ENCODE results near the gene SOD3. TPM values are rescaled to one million over a fixed set of nuclear protein-coding genes. Genes with fewer than 3 reads are reported as not detected.

SOD3 gene
- total RNA-seq, 1 experiment from 2014 or later, result 10.7 TPM

GRCh38 chr4:24837336-24837735 lies 42.0 kb downstream of the SOD3 start:
- Histone ChIP-seq H3K4me2 (ENCODE audit: low read length) (no peak overlapping the region), H4K20me1 (ENCODE audit: low read length) (no peaks in the 10 kb centered on the region), H3K9me2 (replicated peaks; ENCODE audit: low read length) (no peaks in the 10 kb centered on the region), H2AFZ (ENCODE audit: low read length) (no peak overlapping the region), H3K36me3 (ENCODE audit: low read depth, low read length) (peaks cover 6% of the 10 kb centered on the region; the same call in 1 of the 2 replicates), H3F3A (ENCODE audit: low read length, unreplicated experiment) (no peaks in the 10 kb centered on the region), H3K9me3 (ENCODE audit: low read length) (0 out of 2 replicates have a peak, but pooled peaks cover 6% of the 10 kb centered on the region), H3K79me2 (ENCODE audit: low read length) (no peaks in the 10 kb centered on the region), H3K4me1 (ENCODE audit: insufficient read depth, low read length) (peaks cover 19% of the 10 kb centered on the region), H3K27ac (ENCODE audit: low read length) (no peak overlapping the region), H3K4me3 (ENCODE audit: low read length) (no peak overlapping the region), H3K9ac (ENCODE audit: low read length) (no peak overlapping the region), H3K27me3 (ENCODE audit: low read length) (no peaks in the 10 kb centered on the region)
- POLR2A ChIA-PET (ENCODE audit: unreplicated experiment), result no interaction called here
- BruUV-seq (replicated peaks), result no TSS peak
- CTCF ChIA-PET, result no interaction called here
- ATAC-seq (no peak), DNase-seq (no peak)
- TF ChIP-seq EZH2phosphoT487 (IDR thresholded peaks at IDR 0.05; ENCODE audit: borderline replicate concordance, low read length) (no peak), EZH2 (IDR thresholded peaks at IDR 0.05; ENCODE audit: low read length, unreplicated experiment) (no peak), CTCF (conservative IDR thresholded peaks at IDR 0.05; ENCODE audit: low read depth, low read length) (no peak)
- intact Hi-C loops (cut with micrococcal nuclease), result no loop called here

- no peaks in the 10 kb centered on the region for H4K20me1 ChIP-seq (ENCODE audit: low read length)
- DNase-seq (no peak), ATAC-seq (no peak)
- peaks cover 6% of the 10 kb centered on the region; the same call in 1 of the 2 replicates for H3K36me3 ChIP-seq (ENCODE audit: low read depth, low read length)
- H3K4me1 ChIP-seq (ENCODE audit: insufficient read depth, low read length), result peaks cover 19% of the 10 kb centered on the region
- intact Hi-C loops (cut with micrococcal nuclease), result no loop called here
- no peak overlapping the region for H3K4me2 ChIP-seq (ENCODE audit: low read length)
- no peak overlapping the region for H3K4me3 ChIP-seq (ENCODE audit: low read length)
- no peaks in the 10 kb centered on the region for H3F3A ChIP-seq (ENCODE audit: low read length, unreplicated experiment)
- ChIA-PET POLR2A (ENCODE audit: unreplicated experiment) (no interaction called here), CTCF (no interaction called here)
- no TSS peak for BruUV-seq (replicated peaks)
- H3K9me2 ChIP-seq (replicated peaks; ENCODE audit: low read length), result no peaks in the 10 kb centered on the region
- H2AFZ ChIP-seq (ENCODE audit: low read length), result no peak overlapping the region
- no peak overlapping the region for H3K27ac ChIP-seq (ENCODE audit: low read length)
- H3K9me3 ChIP-seq (ENCODE audit: low read length), result 0 out of 2 replicates have a peak, but pooled peaks cover 6% of the 10 kb centered on the region
- no peak for TF ChIP-seq EZH2phosphoT487 (IDR thresholded peaks at IDR 0.05; ENCODE audit: borderline replicate concordance, low read length)
- no peak for TF ChIP-seq CTCF (conservative IDR thresholded peaks at IDR 0.05; ENCODE audit: low read depth, low read length)
- TF ChIP-seq EZH2 (IDR thresholded peaks at IDR 0.05; ENCODE audit: low read length, unreplicated experiment), result no peak
- no peak overlapping the region for H3K9ac ChIP-seq (ENCODE audit: low read length)
- H3K27me3 ChIP-seq (ENCODE audit: low read length), result no peaks in the 10 kb centered on the region
- H3K79me2 ChIP-seq (ENCODE audit: low read length), result no peaks in the 10 kb centered on the region
These were observed 42.4 kb downstream of the SOD3 start for GRCh38 chr4:24837781-24838180.

- no peak overlapping the region for H3K9ac ChIP-seq (ENCODE audit: low read length)
- intact Hi-C loops (cut with micrococcal nuclease), result loop anchor here (5.0 kb wide), 4 partner anchors 43 to 132 kb away; partner anchors contain the start of genes CCDC149 and SOD3
- ChIA-PET POLR2A (ENCODE audit: unreplicated experiment) (no interaction called here), CTCF (no interaction called here)
- peaks cover 6% of the 10 kb centered on the region; the same call in 1 of the 2 replicates for H3K36me3 ChIP-seq (ENCODE audit: low read depth, low read length)
- no peaks in the 10 kb centered on the region for H3K27me3 ChIP-seq (ENCODE audit: low read length)
- H3K9me2 ChIP-seq (replicated peaks; ENCODE audit: low read length), result no peaks in the 10 kb centered on the region
- ATAC-seq (no peak), DNase-seq (no peak)
- TF ChIP-seq EZH2 (IDR thresholded peaks at IDR 0.05; ENCODE audit: low read length, unreplicated experiment), result no peak
- TF ChIP-seq EZH2phosphoT487 (IDR thresholded peaks at IDR 0.05; ENCODE audit: borderline replicate concordance, low read length), result no peak
- no peak for TF ChIP-seq CTCF (conservative IDR thresholded peaks at IDR 0.05; ENCODE audit: low read depth, low read length)
- no peaks in the 10 kb centered on the region for H3K79me2 ChIP-seq (ENCODE audit: low read length)
- no peaks in the 10 kb centered on the region for H4K20me1 ChIP-seq (ENCODE audit: low read length)
- 0 out of 2 replicates have a peak, but pooled peaks cover 6% of the 10 kb centered on the region for H3K9me3 ChIP-seq (ENCODE audit: low read length)
- 0 out of 2 replicates have a peak overlapping the region, but pooled peaks have one; percentile 57 for H3K4me2 ChIP-seq (ENCODE audit: low read length)
- H3K4me3 ChIP-seq (ENCODE audit: low read length), result no peak overlapping the region
- peaks cover 19% of the 10 kb centered on the region for H3K4me1 ChIP-seq (ENCODE audit: insufficient read depth, low read length)
- peak overlapping the region; percentile 75 for H3K27ac ChIP-seq (ENCODE audit: low read length)
- no peak overlapping the region for H2AFZ ChIP-seq (ENCODE audit: low read length)
- BruUV-seq (replicated peaks), result no TSS peak
- H3F3A ChIP-seq (ENCODE audit: low read length, unreplicated experiment), result no peaks in the 10 kb centered on the region
These were observed 45.0 kb downstream of the SOD3 start for GRCh38 chr4:24840362-24840761.

Measured in PC-3 (cell line).